IPS-NIHi7 (cell line): ENCODE measurements around the gene TKT.
A peak's percentile ranks its signal among the peaks of the same experiment; 100 is the strongest.

Source experiments
- DNase-seq: peaks from one replicate; pipeline ENCODE4 v3.0.0; 2012; ENCODE audit warnings: mixed read lengths; ENCODE audit errors: extremely low spot score

Gene TKT

DNA sequence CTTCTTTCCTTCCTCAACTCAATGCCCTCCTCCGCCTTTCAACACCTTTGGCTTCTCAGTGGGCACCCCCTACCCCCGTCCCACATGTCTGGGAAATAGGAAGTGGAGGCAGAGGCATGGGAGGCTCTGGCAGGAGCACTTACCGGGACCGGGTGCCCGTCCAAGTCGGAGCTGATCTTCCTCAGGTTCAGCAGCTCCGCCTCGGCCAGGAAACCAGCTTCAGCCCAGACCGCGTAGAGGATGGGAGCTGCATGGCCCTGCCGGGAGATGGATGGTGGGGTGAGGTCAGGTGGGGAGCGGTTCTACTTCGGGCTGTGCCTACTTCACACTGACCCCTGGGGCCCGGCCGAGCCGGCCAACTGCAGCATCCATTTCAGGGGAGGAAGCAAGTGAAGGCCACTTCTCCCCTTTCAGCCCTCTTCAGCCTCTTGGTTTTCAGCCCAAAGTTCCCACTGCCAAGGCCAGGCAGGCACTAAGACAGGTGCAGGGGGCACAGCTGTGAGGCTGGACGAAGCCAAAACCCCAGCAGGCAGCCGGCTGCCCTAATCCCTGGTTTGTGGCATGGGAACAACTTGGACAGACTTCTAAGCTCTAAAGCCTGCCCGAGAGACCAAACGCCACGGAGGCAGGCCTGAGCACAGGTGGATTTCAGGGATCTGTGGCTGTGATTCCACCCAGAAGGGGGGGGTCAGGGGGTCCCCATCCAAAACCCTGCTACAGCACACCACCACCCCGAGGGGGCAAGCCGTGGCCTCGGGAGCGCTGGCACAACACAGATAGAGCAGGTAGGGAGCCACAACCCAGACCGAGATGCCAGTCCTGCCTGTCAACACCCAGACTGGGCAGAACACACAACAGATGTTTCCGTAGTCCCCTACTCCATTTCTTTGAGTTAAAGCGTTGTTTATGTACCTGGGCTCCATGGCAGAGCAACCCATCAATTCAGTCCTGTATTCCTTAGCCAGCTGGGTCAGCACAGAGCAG lies 14.5 kb downstream of the TKT start:
- no peak for DNase-seq

GRCh38 chr3:53239800-53240199 lies 16.0 kb downstream of the TKT start:
- no peak for DNase-seq

GRCh38 chr3:53238886-53239285 lies 16.9 kb downstream of the TKT start:
- no peak for DNase-seq

DNA sequence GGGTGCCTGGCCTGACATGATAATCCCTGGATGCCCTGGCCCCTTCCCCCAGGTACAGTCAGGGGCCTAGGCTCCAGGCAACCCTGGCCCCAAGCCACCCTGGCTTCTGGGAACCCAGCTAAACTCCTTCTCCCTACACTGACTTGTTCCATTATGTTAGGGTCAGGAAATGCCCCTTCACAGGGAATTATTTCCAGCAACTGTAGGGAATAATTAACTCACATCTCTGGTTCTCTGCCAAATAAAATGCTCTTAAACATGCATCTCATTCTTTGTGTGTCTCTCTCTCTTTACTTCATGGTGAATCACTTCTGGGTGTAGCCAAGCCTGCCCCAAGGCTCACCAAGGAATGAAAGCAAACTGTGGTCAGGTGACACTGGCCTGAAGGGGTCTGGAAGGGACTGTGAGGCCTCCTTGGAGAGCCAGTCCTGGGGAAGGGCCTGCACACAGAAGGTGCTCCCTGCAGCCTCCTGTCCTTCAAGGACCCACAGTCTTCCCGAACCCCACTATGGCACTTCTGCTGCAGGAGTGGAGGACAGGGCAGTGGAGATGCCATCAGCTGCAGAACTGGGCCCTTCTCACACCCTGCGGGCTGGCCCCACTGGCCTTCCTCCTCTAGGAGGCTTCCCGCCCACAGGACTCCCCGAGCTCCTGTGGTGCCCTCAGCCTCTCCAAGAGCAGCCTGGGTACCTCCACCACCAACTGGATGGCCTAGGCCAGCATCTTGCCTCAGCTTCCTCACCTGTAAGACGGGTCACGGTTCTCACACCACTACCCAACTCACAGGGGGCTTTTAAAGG lies 17.6 kb downstream of the TKT start:
- DNase-seq, result no peak

DNA sequence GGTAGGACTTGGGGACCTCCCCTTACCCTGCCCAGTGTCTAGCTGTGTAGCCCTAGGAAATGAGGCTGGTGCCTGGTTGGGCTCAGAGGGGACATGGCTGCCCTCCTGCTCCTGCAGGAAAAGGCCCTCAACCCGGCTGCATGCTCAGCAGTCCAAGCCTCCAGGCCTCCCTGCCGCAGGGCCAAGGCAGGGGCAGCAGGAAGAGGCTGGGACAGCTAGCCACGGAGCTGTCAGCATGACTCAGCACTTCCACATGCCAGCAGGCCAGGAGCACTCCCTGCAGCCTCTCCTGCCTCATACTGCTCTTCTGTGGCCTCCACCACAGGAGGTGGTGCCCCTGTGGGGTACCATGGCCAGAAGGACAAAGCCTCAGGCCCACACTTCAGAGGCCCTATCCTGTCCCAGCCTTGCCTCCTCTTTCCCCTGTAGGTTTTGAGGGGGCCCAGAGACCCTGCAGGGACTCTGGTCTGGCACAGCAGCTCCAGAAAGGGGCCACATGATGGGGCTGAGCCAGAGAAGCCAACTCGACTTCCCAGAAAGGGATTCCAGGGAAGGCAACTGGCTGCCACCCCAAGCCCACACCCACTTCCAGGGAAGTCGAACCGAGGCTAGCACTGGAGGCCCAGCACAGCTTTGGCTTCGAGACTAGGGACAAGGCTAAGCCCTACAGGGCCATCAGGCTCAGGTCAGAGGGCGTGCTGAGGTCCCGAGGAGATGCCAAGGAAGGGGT lies 19.5 kb downstream of the TKT start:
- DNase-seq, result peak; percentile 59

DNA sequence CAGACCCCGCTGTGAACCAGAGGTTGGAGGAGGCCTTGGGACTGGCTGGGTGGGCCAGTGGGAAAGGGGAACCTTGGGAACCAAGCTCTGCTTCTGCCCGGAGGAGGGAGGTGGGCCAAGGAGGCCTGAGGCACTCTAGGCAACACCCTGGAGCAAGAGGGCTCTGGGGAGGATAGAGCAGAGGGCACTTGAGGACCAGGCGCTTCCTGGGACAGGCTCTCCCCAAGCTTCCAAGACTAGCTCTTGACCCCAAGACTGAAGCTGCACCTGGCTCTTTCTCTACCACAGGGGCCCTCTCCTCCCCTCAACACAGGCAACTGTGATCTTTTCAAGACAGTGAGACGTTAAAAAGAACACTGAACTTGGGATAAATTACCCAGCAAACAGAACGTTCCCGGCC lies 20.3 kb downstream of the TKT start:
- DNase-seq, result no peak

DNA sequence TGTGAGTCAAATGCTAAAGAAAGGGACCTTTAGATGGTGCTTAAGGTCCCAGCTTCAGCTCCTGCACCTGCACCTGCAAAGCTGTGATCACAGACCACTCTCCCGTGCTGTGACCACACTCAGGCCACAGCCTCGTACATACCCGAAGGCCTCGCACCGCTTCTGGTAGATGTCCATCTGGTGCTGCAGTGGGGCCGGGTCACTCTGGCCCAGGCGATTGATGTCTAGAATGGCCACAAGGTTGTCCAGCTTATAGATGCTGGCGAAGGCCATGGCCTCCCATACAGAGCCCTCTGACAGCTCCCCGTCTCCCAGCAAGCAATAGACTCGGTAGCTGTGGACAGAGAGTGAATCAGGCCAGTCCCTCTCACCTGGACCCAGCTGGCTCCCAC lies 21.0 kb downstream of the TKT start:
- DNase-seq, result no peak

GRCh38 chr3:53234130-53234840 lies 21.5 kb downstream of the TKT start:
- no peak for DNase-seq

- no peak for DNase-seq
Measured at GRCh38 chr3:53232641-53233377, 23.0 kb downstream of the TKT start.

DNA sequence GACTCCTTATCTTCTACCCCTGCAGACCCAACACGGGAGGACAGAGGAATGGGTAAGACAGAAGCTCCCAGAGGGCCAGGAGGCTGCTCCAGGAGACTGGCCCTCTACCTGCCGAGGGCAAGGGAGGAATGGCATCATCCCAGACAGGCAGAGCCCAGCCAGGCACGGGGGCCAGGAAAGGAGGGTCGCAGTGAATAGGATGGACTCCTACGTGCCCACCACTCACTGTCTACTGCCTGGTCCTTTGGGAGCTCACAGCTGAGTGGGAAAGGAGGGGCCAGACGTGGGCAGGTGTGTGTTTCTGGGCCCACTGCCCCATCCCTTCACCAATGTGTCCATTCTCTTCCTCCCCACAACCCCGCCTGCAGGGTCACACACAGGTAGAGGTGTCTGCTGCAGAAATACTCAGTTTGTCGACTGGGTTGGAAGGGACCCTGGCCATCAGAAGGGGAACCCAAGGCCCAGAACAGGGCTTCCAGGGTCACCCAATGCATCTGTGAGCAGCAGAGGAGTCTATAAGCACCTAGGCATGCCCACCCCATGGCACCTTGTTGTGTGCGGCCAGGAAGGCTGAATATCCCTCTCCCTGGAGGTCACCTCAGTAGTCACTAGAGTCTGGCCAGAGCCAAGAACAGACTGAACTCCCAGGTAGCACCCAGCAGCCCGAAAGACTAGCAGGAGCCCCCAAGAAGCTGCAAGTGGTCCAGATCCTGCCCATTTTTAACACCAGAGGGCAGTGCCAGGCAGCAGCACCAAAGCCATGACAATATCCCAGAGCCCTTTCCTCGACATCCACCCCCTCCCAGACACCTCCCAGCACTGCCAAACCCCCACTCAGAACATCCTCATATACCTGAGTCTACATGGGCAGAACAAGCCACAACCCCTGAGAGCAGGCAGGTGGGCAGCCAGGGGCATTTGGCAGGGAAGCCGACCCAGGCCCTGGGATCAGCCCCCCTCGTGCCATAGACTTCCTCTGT lies 24.0 kb downstream of the TKT start:
- no peak for DNase-seq

- no peak for DNase-seq
Measured at GRCh38 chr3:53230789-53231188, 25.0 kb downstream of the TKT start.

- DNase-seq, result peak; percentile 37
Measured at GRCh38 chr3:53230041-53230621, 25.7 kb downstream of the TKT start.

DNA sequence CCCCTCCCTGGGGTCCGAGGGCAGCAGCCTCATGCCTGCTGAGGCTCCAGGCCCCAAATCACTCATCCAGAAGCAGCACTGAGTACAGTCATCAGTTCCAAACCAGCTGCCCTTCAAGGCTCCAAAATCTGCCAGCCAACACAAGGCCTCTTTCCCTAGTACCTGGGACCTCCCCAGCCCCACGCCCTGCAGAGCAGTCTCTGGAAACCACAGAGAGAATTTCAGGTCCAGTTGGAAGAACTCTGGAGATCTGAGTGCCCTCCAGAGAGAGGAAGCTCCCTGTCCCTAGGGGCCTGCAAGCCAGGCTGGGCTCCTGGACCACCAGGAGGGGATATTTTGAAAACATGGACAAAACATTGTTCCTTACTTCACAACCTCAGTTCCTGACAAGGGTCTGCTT lies 26.2 kb downstream of the TKT start:
- no peak for DNase-seq

GRCh38 chr3:53229171-53229570 lies 26.7 kb downstream of the TKT start:
- DNase-seq, result peak; percentile 3

GRCh38 chr3:53227993-53228885 lies 27.6 kb downstream of the TKT start:
- peak; percentile 3 for DNase-seq

- no peak for DNase-seq
Measured at GRCh38 chr3:53226841-53227407, 28.9 kb downstream of the TKT start.

DNA sequence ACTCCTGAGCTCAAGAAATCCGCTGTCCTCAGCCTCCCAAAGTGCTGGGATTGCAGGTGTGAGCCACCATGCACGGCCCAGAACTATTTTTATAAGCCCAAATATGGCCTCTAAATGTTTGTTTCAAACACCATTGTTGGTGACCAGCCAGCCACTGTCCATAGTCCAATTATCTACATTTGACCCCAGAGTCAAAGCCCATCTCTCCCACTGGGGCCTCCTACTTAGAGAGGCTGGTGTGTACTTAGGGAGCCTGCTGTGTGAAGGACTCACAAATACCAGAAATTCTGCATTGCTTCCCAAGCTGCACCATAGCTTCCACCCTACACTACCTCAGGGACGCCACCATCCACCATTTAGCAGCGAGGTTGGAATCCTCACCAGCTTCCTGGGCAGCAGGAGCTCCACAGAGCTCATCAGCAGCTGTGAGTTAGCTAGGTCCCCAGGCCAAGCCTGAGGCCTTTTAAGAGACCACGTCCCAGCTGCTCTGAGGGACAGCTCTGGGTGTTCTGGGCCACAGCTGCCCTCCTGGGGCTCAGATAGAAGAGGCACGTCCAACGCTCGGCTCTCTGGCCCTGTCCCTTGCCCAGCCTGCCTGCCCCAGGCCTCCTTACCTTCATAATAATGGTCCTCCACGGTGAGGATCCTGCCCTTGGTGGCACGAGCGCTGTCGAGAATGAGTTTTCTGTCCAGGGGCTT lies 29.5 kb downstream of the TKT start:
- no peak for DNase-seq
